HuH-7.5 (cell line): ENCODE data around the gene PNLIP.

ENCODE experiments used
- DNase-seq: peaks from one replicate; pipeline ENCODE4 v3.0.0; 2011; ENCODE audit warnings: low spot score

PNLIP gene

GRCh38 chr10:116615199-116615776 lies 69.6 kb downstream of the PNLIP start:
- no peak for DNase-seq
